Measurements from ENCODE around the gene CACNA2D3.

Gene CACNA2D3

GRCh38 chr3:54225841-54226528 lies 103.6 kb downstream of the CACNA2D3 start:
- no peak for DNase-seq

GRCh38 chr3:54228806-54229205 lies 106.5 kb downstream of the CACNA2D3 start:
- DNase-seq, result no peak

GRCh38 chr3:54232618-54233017 lies 110.3 kb downstream of the CACNA2D3 start:
- no peak for DNase-seq

- DNase-seq, result no peak
Observed at GRCh38 chr3:54235998-54236397, 113.6 kb downstream of the CACNA2D3 start.

GRCh38 chr3:54237109-54237508 lies 114.8 kb downstream of the CACNA2D3 start:
- no peak for DNase-seq

GRCh38 chr3:54237788-54238502 lies 115.6 kb downstream of the CACNA2D3 start:
- no peak for DNase-seq

- no peak for DNase-seq
Observed at GRCh38 chr3:54240309-54240708, 118.0 kb downstream of the CACNA2D3 start.

GRCh38 chr3:54243056-54243931 lies 120.9 kb downstream of the CACNA2D3 start:
- no peak for DNase-seq

GRCh38 chr3:54243960-54244682 lies 121.8 kb downstream of the CACNA2D3 start:
- no peak for DNase-seq

- DNase-seq, result no peak
Observed at GRCh38 chr3:54251705-54252104, 129.4 kb downstream of the CACNA2D3 start.

- DNase-seq, result no peak
Observed at GRCh38 chr3:54257125-54257720, 134.9 kb downstream of the CACNA2D3 start.

- no peak for DNase-seq
Observed at GRCh38 chr3:54259636-54260035, 137.3 kb downstream of the CACNA2D3 start.

- DNase-seq, result no peak
Observed at GRCh38 chr3:54261141-54261540, 138.8 kb downstream of the CACNA2D3 start.

- no peak for DNase-seq
Observed at GRCh38 chr3:54262541-54262940, 140.2 kb downstream of the CACNA2D3 start.

- no peak for DNase-seq
Observed at GRCh38 chr3:54262946-54263345, 140.6 kb downstream of the CACNA2D3 start.

GRCh38 chr3:54264050-54264449 lies 141.7 kb downstream of the CACNA2D3 start:
- no peak for DNase-seq

- no peak for DNase-seq
Observed at GRCh38 chr3:54270816-54271526, 148.6 kb downstream of the CACNA2D3 start.

- DNase-seq, result no peak
Observed at GRCh38 chr3:54273791-54274190, 151.4 kb downstream of the CACNA2D3 start.

GRCh38 chr3:54274607-54275006 lies 152.3 kb downstream of the CACNA2D3 start:
- no peak for DNase-seq

GRCh38 chr3:54279005-54279583 lies 156.7 kb downstream of the CACNA2D3 start:
- DNase-seq, result no peak

- DNase-seq, result no peak
Observed at GRCh38 chr3:54283470-54283869, 161.1 kb downstream of the CACNA2D3 start.

All from stimulated activated naive CD4-positive, alpha-beta T cell treated with Interleukin-2 at 50 U/mL for 16 hours (primary cell).